GM23338 (cell line): ENCODE measurements around the gene DAPK1.

Experiments
- CREB1 ChIP-seq: fragments of 250-450 bp; sonication (Bioruptor Pico); IDR thresholded peaks from 2 replicates; pipeline ENCODE4 v1.5.0; 2020; ENCODE audit warnings: low read depth, mild to moderate bottlenecking, moderate library complexity
- EZH2 ChIP-seq: fragments of 200-600 bp; sonication (generic); IDR thresholded peaks from one replicate; pipeline ENCODE4 v1.8.0; 2017; ENCODE audit warnings: antibody characterized with exemption, mild to moderate bottlenecking, low read depth; ENCODE audit not compliant: unreplicated experiment
- EZH2phosphoT487 ChIP-seq: fragments of 200-600 bp; sonication (generic); IDR thresholded peaks from one replicate; pipeline ENCODE4 v1.8.1; 2018; ENCODE audit warnings: antibody characterized with exemption; ENCODE audit not compliant: unreplicated experiment
- JUNB ChIP-seq: IDR thresholded peaks from one replicate; pipeline ENCODE4 v1.6.1; 2016; ENCODE audit warnings: antibody characterized with exemption; ENCODE audit not compliant: unreplicated experiment
- NANOG ChIP-seq: IDR thresholded peaks from 2 replicates; pipeline ENCODE4 v1.6.1; 2016; ENCODE audit warnings: antibody characterized with exemption, borderline replicate concordance
- POLR2AphosphoS5 ChIP-seq: IDR thresholded peaks from 2 replicates; pipeline ENCODE4 v1.6.1; 2016; ENCODE audit warnings: antibody characterized with exemption, low read depth
- ZNF114 ChIP-seq: fragments of 250-450 bp; sonication (Bioruptor Pico); IDR thresholded peaks from 2 replicates; pipeline ENCODE4 v1.5.0; 2020; ENCODE audit warnings: mild to moderate bottlenecking, moderate library complexity
- TF ChIP-seq, protein P1 (sequence below), 2 experiments: fragments of 200-600 bp in 1 of 2; sonication (generic) in 1 of 2; conservative IDR thresholded peaks; 2 replicates each; pipeline versions ENCODE4 v1.5.1 to v1.6.1; 2016 to 2017; ENCODE audit warnings: antibody characterized with exemption in 2 of 2, low read depth in 2 of 2, mild to moderate bottlenecking in 2 of 2, moderate library complexity in 1 of 2
- TF ChIP-seq, protein P2 (sequence below): IDR thresholded peaks from 2 replicates; pipeline ENCODE4 v1.6.1; 2016; ENCODE audit warnings: antibody characterized with exemption
- TF ChIP-seq, protein P3 (sequence below): IDR thresholded peaks from one replicate; pipeline ENCODE4 v1.6.1; 2018; ENCODE audit warnings: antibody characterized with exemption; ENCODE audit not compliant: unreplicated experiment
- TF ChIP-seq, protein P4 (sequence below): fragments of 250-450 bp; sonication (Bioruptor Pico); IDR thresholded peaks from 2 replicates; pipeline ENCODE4 v1.5.0; 2020; ENCODE audit warnings: mild to moderate bottlenecking, moderate library complexity

DNA sequence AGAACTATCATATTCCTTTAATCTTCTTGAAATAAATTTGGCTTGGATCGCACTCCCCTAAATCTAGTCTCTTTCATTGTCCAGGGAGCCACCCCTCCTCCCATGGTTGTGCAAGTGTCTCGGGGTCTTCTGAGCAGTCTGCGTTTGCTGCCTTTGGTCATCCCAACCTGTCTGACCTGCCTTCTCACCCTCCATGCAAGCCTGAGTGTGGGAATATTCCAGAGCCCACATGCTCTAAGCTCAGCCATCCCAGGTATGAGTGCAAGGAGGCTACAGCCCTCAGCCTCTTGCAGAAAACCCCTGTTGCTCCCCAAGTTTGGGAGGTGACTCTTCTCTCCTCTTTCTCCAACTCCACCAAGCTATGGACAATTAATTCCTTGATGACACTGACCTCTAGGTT lies 220.6 kb downstream of the DAPK1 start:
- TF ChIP-seq EZH2phosphoT487 (no peak), EZH2 (no peak), ZNF114 (CRISPR knock-in tag) (no peak), POLR2AphosphoS5 (no peak), NANOG (no peak), JUNB (no peak), CREB1 (CRISPR knock-in tag) (no peak)
- TF ChIP-seq, protein P1, sequence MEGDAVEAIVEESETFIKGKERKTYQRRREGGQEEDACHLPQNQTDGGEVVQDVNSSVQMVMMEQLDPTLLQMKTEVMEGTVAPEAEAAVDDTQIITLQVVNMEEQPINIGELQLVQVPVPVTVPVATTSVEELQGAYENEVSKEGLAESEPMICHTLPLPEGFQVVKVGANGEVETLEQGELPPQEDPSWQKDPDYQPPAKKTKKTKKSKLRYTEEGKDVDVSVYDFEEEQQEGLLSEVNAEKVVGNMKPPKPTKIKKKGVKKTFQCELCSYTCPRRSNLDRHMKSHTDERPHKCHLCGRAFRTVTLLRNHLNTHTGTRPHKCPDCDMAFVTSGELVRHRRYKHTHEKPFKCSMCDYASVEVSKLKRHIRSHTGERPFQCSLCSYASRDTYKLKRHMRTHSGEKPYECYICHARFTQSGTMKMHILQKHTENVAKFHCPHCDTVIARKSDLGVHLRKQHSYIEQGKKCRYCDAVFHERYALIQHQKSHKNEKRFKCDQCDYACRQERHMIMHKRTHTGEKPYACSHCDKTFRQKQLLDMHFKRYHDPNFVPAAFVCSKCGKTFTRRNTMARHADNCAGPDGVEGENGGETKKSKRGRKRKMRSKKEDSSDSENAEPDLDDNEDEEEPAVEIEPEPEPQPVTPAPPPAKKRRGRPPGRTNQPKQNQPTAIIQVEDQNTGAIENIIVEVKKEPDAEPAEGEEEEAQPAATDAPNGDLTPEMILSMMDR (conservative IDR thresholded peaks at IDR 0.05; ENCODE audit: low read depth in 2 of 2): no peak
- TF ChIP-seq, protein P2, sequence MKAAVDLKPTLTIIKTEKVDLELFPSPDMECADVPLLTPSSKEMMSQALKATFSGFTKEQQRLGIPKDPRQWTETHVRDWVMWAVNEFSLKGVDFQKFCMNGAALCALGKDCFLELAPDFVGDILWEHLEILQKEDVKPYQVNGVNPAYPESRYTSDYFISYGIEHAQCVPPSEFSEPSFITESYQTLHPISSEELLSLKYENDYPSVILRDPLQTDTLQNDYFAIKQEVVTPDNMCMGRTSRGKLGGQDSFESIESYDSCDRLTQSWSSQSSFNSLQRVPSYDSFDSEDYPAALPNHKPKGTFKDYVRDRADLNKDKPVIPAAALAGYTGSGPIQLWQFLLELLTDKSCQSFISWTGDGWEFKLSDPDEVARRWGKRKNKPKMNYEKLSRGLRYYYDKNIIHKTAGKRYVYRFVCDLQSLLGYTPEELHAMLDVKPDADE: no peak
- TF ChIP-seq, protein P3, sequence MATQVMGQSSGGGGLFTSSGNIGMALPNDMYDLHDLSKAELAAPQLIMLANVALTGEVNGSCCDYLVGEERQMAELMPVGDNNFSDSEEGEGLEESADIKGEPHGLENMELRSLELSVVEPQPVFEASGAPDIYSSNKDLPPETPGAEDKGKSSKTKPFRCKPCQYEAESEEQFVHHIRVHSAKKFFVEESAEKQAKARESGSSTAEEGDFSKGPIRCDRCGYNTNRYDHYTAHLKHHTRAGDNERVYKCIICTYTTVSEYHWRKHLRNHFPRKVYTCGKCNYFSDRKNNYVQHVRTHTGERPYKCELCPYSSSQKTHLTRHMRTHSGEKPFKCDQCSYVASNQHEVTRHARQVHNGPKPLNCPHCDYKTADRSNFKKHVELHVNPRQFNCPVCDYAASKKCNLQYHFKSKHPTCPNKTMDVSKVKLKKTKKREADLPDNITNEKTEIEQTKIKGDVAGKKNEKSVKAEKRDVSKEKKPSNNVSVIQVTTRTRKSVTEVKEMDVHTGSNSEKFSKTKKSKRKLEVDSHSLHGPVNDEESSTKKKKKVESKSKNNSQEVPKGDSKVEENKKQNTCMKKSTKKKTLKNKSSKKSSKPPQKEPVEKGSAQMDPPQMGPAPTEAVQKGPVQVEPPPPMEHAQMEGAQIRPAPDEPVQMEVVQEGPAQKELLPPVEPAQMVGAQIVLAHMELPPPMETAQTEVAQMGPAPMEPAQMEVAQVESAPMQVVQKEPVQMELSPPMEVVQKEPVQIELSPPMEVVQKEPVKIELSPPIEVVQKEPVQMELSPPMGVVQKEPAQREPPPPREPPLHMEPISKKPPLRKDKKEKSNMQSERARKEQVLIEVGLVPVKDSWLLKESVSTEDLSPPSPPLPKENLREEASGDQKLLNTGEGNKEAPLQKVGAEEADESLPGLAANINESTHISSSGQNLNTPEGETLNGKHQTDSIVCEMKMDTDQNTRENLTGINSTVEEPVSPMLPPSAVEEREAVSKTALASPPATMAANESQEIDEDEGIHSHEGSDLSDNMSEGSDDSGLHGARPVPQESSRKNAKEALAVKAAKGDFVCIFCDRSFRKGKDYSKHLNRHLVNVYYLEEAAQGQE: no peak
- TF ChIP-seq, protein P4, sequence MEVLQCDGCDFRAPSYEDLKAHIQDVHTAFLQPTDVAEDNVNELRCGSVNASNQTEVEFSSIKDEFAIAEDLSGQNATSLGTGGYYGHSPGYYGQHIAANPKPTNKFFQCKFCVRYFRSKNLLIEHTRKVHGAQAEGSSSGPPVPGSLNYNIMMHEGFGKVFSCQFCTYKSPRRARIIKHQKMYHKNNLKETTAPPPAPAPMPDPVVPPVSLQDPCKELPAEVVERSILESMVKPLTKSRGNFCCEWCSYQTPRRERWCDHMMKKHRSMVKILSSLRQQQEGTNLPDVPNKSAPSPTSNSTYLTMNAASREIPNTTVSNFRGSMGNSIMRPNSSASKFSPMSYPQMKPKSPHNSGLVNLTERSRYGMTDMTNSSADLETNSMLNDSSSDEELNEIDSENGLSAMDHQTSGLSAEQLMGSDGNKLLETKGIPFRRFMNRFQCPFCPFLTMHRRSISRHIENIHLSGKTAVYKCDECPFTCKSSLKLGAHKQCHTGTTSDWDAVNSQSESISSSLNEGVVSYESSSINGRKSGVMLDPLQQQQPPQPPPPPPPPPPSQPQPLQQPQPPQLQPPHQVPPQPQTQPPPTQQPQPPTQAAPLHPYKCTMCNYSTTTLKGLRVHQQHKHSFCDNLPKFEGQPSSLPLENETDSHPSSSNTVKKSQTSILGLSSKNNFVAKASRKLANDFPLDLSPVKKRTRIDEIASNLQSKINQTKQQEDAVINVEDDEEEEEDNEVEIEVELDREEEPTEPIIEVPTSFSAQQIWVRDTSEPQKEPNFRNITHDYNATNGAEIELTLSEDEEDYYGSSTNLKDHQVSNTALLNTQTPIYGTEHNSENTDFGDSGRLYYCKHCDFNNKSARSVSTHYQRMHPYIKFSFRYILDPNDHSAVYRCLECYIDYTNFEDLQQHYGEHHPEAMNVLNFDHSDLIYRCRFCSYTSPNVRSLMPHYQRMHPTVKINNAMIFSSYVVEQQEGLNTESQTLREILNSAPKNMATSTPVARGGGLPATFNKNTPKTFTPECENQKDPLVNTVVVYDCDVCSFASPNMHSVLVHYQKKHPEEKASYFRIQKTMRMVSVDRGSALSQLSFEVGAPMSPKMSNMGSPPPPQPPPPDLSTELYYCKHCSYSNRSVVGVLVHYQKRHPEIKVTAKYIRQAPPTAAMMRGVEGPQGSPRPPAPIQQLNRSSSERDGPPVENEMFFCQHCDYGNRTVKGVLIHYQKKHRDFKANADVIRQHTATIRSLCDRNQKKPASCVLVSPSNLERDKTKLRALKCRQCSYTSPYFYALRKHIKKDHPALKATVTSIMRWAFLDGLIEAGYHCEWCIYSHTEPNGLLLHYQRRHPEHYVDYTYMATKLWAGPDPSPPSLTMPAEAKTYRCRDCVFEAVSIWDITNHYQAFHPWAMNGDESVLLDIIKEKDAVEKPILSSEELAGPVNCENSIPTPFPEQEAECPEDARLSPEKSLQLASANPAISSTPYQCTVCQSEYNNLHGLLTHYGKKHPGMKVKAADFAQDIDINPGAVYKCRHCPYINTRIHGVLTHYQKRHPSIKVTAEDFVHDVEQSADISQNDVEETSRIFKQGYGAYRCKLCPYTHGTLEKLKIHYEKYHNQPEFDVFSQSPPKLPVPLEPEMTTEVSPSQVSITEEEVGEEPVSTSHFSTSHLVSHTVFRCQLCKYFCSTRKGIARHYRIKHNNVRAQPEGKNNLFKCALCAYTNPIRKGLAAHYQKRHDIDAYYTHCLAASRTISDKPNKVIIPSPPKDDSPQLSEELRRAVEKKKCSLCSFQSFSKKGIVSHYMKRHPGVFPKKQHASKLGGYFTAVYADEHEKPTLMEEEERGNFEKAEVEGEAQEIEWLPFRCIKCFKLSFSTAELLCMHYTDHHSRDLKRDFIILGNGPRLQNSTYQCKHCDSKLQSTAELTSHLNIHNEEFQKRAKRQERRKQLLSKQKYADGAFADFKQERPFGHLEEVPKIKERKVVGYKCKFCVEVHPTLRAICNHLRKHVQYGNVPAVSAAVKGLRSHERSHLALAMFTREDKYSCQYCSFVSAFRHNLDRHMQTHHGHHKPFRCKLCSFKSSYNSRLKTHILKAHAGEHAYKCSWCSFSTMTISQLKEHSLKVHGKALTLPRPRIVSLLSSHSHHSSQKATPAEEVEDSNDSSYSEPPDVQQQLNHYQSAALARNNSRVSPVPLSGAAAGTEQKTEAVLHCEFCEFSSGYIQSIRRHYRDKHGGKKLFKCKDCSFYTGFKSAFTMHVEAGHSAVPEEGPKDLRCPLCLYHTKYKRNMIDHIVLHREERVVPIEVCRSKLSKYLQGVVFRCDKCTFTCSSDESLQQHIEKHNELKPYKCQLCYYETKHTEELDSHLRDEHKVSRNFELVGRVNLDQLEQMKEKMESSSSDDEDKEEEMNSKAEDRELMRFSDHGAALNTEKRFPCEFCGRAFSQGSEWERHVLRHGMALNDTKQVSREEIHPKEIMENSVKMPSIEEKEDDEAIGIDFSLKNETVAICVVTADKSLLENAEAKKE: no peak
